ACC112 (cell line): ENCODE results near the gene CSF1R.

Experiments
- H2AFZ ChIP-seq: fragments of 200-600 bp; sonication (generic); one replicate; pipeline ENCODE4 v1.6.0; 2017; ENCODE audit warnings: antibody characterized with exemption, low read length; ENCODE audit not compliant: unreplicated experiment
- H3K27ac ChIP-seq: fragments of 200-600 bp; sonication (generic); 2 replicates; pipeline ENCODE4 v1.5.1; 2014; ENCODE audit warnings: low read depth, mild to moderate bottlenecking, antibody characterized with exemption, low read length, moderate library complexity
- H3K27me3 ChIP-seq: fragments of 200-600 bp; sonication (generic); 2 replicates; pipeline ENCODE4 v1.6.1; 2014; ENCODE audit warnings: mild to moderate bottlenecking, antibody characterized with exemption, low read length, moderate library complexity, mixed read lengths; ENCODE audit not compliant: insufficient read depth
- H3K36me3 ChIP-seq: fragments of 200-600 bp; sonication (generic); 2 replicates; pipeline ENCODE4 v1.6.1; 2016; ENCODE audit warnings: mild to moderate bottlenecking, antibody characterized with exemption, low read length, moderate library complexity, mixed read lengths; ENCODE audit not compliant: insufficient read depth
- H3K4me1 ChIP-seq: fragments of 200-600 bp; sonication (generic); one replicate; pipeline ENCODE4 v1.6.1; 2016; ENCODE audit warnings: low read length, mixed read lengths; ENCODE audit not compliant: insufficient read depth, unreplicated experiment, control insufficient read depth
- H3K4me3 ChIP-seq: fragments of 200-600 bp; sonication (generic); 2 replicates; pipeline ENCODE4 v1.5.1; 2014; ENCODE audit warnings: mild to moderate bottlenecking, low read depth, low read length
- H3K79me2 ChIP-seq: fragments of 200-600 bp; sonication (generic); one replicate; pipeline ENCODE4 v1.6.0; 2016; ENCODE audit warnings: low read length; ENCODE audit not compliant: control insufficient read depth, unreplicated experiment, insufficient read depth

Gene CSF1R

GRCh38 chr5:150062216-150062922 is 24.0 kb downstream of the CSF1R start:
- no peaks in the 10 kb centered on the region for H3K36me3 ChIP-seq
- no peaks in the 10 kb centered on the region for H3K79me2 ChIP-seq
- peaks cover 47% of the 10 kb centered on the region for H3K4me1 ChIP-seq
- H3K4me3 ChIP-seq = no peak overlapping the region
- H3K27me3 ChIP-seq = no peaks in the 10 kb centered on the region
- no peak overlapping the region for H2AFZ ChIP-seq
- no peak overlapping the region for H3K27ac ChIP-seq

GRCh38 chr5:150061538-150061995 is 24.8 kb downstream of the CSF1R start:
- no peak overlapping the region for H3K27ac ChIP-seq
- H3K27me3 ChIP-seq = no peaks in the 10 kb centered on the region
- H3K4me1 ChIP-seq = peaks cover 39% of the 10 kb centered on the region
- H3K36me3 ChIP-seq = no peaks in the 10 kb centered on the region
- no peak overlapping the region for H3K4me3 ChIP-seq
- no peak overlapping the region for H2AFZ ChIP-seq
- no peaks in the 10 kb centered on the region for H3K79me2 ChIP-seq

- H2AFZ ChIP-seq = no peak overlapping the region
- H3K79me2 ChIP-seq = no peaks in the 10 kb centered on the region
- no peaks in the 10 kb centered on the region for H3K27me3 ChIP-seq
- no peak overlapping the region for H3K4me3 ChIP-seq
- peaks cover 9% of the 10 kb centered on the region; the same call in 1 of the 2 replicates for H3K36me3 ChIP-seq
- H3K27ac ChIP-seq = no peak overlapping the region
- H3K4me1 ChIP-seq = peaks cover 28% of the 10 kb centered on the region
These were observed 25.9 kb downstream of the CSF1R start for GRCh38 chr5:150060471-150060870.

DNA sequence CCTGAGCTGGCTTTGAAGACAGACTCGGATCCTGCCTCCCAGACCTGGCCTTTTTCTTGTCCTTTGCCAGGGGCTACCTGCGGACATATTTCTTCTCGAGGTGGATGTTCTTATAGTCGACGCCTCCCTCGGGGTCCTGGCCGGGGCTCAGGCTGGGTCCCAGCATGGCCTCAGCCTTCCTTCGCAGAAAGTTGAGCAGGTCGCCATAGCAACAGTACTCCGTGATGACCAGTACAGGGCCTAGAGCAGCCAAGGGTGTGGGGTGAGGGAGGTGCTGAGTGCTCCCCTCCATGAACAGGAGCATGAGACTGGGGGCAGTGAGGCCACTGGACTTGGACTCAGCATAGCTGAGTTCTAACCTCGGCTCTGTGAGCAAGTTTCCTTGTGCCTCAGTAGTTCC is 26.7 kb downstream of the CSF1R start:
- Histone ChIP-seq H3K36me3 (peaks cover 12% of the 10 kb centered on the region; the same call in 1 of the 2 replicates), H3K79me2 (no peaks in the 10 kb centered on the region), H3K27ac (no peak overlapping the region), H3K4me1 (peaks cover 20% of the 10 kb centered on the region), H2AFZ (no peak overlapping the region), H3K27me3 (no peaks in the 10 kb centered on the region), H3K4me3 (no peak overlapping the region)

- Histone ChIP-seq H3K27ac (peak overlapping the region; percentile 70), H2AFZ (no peak overlapping the region), H3K36me3 (peaks cover 12% of the 10 kb centered on the region; the same call in 1 of the 2 replicates), H3K4me3 (no peak overlapping the region), H3K79me2 (no peaks in the 10 kb centered on the region), H3K27me3 (no peaks in the 10 kb centered on the region), H3K4me1 (peaks cover 19% of the 10 kb centered on the region)
These were observed 27.8 kb downstream of the CSF1R start for GRCh38 chr5:150058480-150059126.

DNA sequence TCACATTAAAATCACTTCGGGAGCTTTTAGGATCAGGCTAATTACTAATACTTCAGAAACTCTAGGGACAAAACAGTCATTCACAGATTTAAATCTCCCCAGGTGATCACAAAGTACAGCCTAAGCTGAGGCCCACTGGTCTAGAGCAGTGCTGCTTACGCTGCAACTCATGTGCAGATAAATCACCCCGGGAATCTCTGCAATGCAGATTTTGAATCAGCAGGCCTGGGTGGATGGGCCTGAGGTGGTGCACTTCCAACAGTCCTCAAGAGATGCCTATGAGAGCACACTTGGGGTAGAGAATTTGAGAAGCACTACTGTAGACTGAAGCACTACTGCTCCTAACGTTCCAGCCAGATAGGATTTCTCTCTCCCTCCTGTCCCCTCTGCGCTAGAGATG is 28.4 kb downstream of the CSF1R start:
- Histone ChIP-seq H3K27me3 (no peaks in the 10 kb centered on the region), H3K36me3 (peaks cover 12% of the 10 kb centered on the region; the same call in 1 of the 2 replicates), H3K4me3 (no peak overlapping the region), H2AFZ (no peak overlapping the region), H3K4me1 (peaks cover 25% of the 10 kb centered on the region), H3K79me2 (no peaks in the 10 kb centered on the region), H3K27ac (peak overlapping the region; percentile 70)

GRCh38 chr5:150057511-150057910 is 28.8 kb downstream of the CSF1R start:
- Histone ChIP-seq H3K79me2 (no peaks in the 10 kb centered on the region), H3K4me3 (no peak overlapping the region), H3K36me3 (peaks cover 12% of the 10 kb centered on the region; the same call in 1 of the 2 replicates), H3K27ac (peak overlapping the region; percentile 70; the same call in 1 of the 2 replicates), H2AFZ (no peak overlapping the region), H3K4me1 (peaks cover 30% of the 10 kb centered on the region), H3K27me3 (no peaks in the 10 kb centered on the region)

- H3K36me3 ChIP-seq = peaks cover 17% of the 10 kb centered on the region; the same call in 1 of the 2 replicates
These were observed 29.3 kb downstream of the CSF1R start for GRCh38 chr5:150057052-150057451.

GRCh38 chr5:150056075-150056443 is 30.3 kb downstream of the CSF1R start:
- Histone ChIP-seq H2AFZ (no peak overlapping the region), H3K79me2 (no peaks in the 10 kb centered on the region), H3K27me3 (no peaks in the 10 kb centered on the region), H3K27ac (no peak overlapping the region), H3K36me3 (peaks cover 26% of the 10 kb centered on the region), H3K4me3 (no peak overlapping the region), H3K4me1 (peaks cover 37% of the 10 kb centered on the region)

More at GRCh38 chr5:150057052-150057451, 29.3 kb downstream of the CSF1R start:
- H3K79me2 ChIP-seq = no peaks in the 10 kb centered on the region
- H3K27me3 ChIP-seq = no peaks in the 10 kb centered on the region
- no peak overlapping the region for H3K27ac ChIP-seq
- peaks cover 34% of the 10 kb centered on the region for H3K4me1 ChIP-seq
- no peak overlapping the region for H2AFZ ChIP-seq
- no peak overlapping the region for H3K4me3 ChIP-seq

- Histone ChIP-seq H3K27ac (no peak overlapping the region), H3K36me3 (peaks cover 31% of the 10 kb centered on the region), H3K79me2 (no peaks in the 10 kb centered on the region), H3K27me3 (no peaks in the 10 kb centered on the region), H3K4me1 (peaks cover 43% of the 10 kb centered on the region), H2AFZ (no peak overlapping the region), H3K4me3 (no peak overlapping the region)
These were observed 30.9 kb downstream of the CSF1R start for GRCh38 chr5:150055326-150056074.
